Cardiac muscle cell (in vitro differentiated cells and primary cell): Measurements from ENCODE around the gene SYNJ1. TPM values are rescaled to one million over a fixed set of nuclear protein-coding genes. Genes with fewer than 3 reads are reported as not detected.
A peak's percentile ranks its signal among the peaks of the same experiment; 100 is the strongest.
"Not testable (repeated sequence)": the region's sequence is repeated elsewhere in the genome, so short reads cannot be mapped to it uniquely, and the experiment has no call there.

Experiments
- DNase-seq, 2 donors: peaks; one replicate each; pipeline versions ENCODE4 v3.0.0 to v3.0.0-alpha.2; 2010 to 2017; ENCODE audit warnings: low read depth in 1 of 2, low spot score in 1 of 2
- H3K27ac ChIP-seq: fragments of 200-600 bp; sonication (generic); 2 replicates; pipeline ENCODE4 v1.5.1; 2016
- H3K27me3 ChIP-seq: fragments of 200-600 bp; sonication (generic); 2 replicates; pipeline ENCODE4 v1.6.0; 2016; ENCODE audit warnings: control low read depth
- H3K36me3 ChIP-seq: fragments of 200-600 bp; sonication (generic); 2 replicates; pipeline ENCODE4 v1.5.1; 2016; ENCODE audit warnings: control low read depth
- H3K4me1 ChIP-seq: fragments of 200-600 bp; sonication (generic); 2 replicates; pipeline ENCODE4 v1.8.1; 2017; ENCODE audit warnings: low read depth, mild to moderate bottlenecking, mixed run types
- H3K4me3 ChIP-seq: fragments of 200-600 bp; sonication (generic); 2 replicates; pipeline ENCODE4 v1.5.1; 2016; ENCODE audit warnings: mild to moderate bottlenecking
- H3K9me3 ChIP-seq: fragments of 200-600 bp; sonication (generic); 2 replicates; pipeline ENCODE4 v1.5.1; 2017; ENCODE audit warnings: low read depth, mild to moderate bottlenecking, control low read depth
- polyA plus RNA-seq: library from polyadenylated mRNA; unstranded; fragments of >200 nt; fragmentation: Nextera tagmentation; extraction: Ambion mirVana; gene quantifications from 2 replicates; pipeline ENCODE4 v1.2.1, GENCODE V29; 2016
- total RNA-seq: library from RNA; depleted of rRNA; stranded (reverse); fragments of >200 nt; gene quantifications from 2 replicates; pipeline ENCODE4 v1.2.3, GENCODE V29; 2016
- TF ChIP-seq, protein P1 (sequence below): IDR thresholded peaks from 2 replicates; pipeline ENCODE4 v1.5.1; 2012; ENCODE audit warnings: low read depth, mild to moderate bottlenecking, low read length

SYNJ1 gene
- total RNA-seq (6.0 and 10.0 TPM in 2 replicates), polyA plus RNA-seq (5.9 and 8.6 TPM in 2 replicates)

DNA sequence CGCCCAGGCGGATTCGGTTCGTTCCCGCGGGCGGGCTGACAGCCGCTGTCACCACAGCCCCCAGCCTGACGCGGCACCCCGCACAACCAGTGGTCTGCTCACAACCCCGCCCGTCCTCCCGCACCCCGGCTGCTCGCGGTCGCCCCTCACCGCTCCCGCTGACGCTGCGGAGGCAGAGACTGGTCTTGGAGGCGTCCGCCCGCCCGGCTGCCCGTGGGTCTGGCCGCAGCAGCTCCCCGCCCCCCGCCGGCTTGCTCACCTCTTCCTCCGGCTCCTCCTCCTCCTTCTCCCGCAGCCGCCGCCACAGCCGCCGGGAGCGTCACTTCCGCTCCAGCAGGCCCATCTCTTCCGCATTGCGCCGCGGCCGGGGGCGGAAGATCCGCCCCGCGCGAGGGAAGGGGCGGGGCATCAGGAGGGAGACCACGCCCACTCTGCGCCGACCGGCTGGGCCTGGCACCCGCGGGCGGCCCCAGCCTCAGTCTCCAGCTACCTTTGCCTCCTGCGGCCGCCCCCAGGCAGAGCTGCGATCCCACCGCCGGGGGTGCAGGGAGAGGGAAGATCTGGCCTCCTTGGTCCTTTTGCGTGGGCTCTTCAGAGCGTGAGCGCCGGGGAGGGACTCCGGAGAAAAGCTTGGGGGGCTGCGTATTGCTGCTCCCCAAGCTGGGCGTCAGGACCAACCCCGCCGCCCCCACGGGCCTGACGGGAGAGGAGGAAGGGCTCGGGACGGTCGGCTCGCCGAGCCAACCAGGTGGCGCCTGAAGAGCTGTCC is at the start of gene SYNJ1:
Gene SYNJ1, minus strand, starts transcription at position 327 of the 769 bp plus-strand sequence. CDS start 1,118 bp downstream, outside the sequence.
- H3K4me3 ChIP-seq, result peak within 1 kb of the TSS; percentile 97
- H3K9me3 ChIP-seq, result no peaks in the 10 kb centered on the region
- H3K27ac ChIP-seq, result peak within 1 kb of the TSS; percentile 88
- peak; percentile 97 for DNase-seq
- TF ChIP-seq, protein P1, sequence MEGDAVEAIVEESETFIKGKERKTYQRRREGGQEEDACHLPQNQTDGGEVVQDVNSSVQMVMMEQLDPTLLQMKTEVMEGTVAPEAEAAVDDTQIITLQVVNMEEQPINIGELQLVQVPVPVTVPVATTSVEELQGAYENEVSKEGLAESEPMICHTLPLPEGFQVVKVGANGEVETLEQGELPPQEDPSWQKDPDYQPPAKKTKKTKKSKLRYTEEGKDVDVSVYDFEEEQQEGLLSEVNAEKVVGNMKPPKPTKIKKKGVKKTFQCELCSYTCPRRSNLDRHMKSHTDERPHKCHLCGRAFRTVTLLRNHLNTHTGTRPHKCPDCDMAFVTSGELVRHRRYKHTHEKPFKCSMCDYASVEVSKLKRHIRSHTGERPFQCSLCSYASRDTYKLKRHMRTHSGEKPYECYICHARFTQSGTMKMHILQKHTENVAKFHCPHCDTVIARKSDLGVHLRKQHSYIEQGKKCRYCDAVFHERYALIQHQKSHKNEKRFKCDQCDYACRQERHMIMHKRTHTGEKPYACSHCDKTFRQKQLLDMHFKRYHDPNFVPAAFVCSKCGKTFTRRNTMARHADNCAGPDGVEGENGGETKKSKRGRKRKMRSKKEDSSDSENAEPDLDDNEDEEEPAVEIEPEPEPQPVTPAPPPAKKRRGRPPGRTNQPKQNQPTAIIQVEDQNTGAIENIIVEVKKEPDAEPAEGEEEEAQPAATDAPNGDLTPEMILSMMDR, result no peak
- peaks cover under 1% of the 10 kb centered on the region for H3K36me3 ChIP-seq
- H3K4me1 ChIP-seq, result peaks cover 4% of the 10 kb centered on the region
- no peaks in the 10 kb centered on the region for H3K27me3 ChIP-seq

DNA sequence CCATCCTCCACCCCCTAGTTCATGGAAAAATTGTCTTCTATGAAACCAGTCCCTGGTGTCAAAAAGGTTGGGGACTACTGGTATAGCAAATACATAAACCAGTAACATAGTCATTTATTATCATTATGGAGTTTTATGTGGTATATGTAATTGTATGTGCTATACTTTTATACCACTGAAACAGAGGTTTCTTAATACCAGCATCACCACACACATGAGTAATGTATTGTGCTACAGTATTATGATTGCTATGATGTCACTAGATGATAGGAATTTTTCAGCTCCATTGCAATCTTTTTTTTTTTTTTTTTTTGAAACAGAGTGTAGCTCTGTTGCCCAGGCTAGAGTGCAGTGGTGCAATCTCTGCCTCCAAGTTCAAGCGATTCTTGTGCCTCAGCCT is 49.5 kb upstream of the SYNJ1 start:
- H3K27me3 ChIP-seq, result no peaks in the 10 kb centered on the region
- H3K9me3 ChIP-seq, result no peaks in the 10 kb centered on the region
- H3K4me3 ChIP-seq, result no peak overlapping the region
- H3K36me3 ChIP-seq, result no peaks in the 10 kb centered on the region
- TF ChIP-seq, protein P1, result no peak
- DNase-seq, result no peak
- no peak overlapping the region for H3K27ac ChIP-seq
- H3K4me1 ChIP-seq, result no peaks in the 10 kb centered on the region

DNA sequence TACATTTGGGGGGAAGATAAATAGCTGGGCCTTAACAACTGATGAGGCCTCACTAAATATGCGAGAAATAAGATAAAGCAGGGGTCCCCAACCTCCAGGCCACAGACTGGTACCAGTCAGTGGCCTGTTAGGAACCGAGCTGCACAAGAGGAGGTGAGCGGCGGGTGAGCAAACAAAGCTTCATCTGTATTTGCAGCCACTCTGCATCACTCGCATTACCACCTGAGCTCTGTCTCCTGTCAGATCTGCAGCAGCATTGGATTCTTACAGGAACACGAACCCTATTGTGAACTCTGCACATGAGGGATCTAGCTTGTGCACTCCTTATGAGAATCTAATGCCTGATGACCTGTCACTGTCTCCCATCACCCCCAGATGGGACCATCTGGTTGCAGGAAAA is 48.9 kb upstream of the SYNJ1 start:
- Histone ChIP-seq H3K9me3 (no peaks in the 10 kb centered on the region), H3K4me3 (no peak overlapping the region), H3K27ac (no peak overlapping the region), H3K27me3 (no peaks in the 10 kb centered on the region), H3K4me1 (no peaks in the 10 kb centered on the region), H3K36me3 (no peaks in the 10 kb centered on the region)
- TF ChIP-seq, protein P1, result no peak
- no peak for DNase-seq

DNA sequence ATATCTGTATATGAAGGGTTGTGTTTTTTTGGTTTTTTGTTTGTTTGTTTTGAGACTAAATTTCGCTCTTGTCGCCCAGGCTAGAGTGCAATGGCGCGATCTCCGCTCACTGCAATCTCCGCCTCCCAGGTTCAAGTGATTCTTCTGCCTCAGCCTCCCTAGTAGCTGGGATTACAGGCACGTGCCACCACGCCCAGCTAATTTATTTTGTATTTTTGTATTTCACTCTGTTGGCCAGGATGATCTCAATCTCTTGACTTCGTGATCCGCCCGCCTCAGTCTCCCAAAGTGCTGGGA is 45.2 kb upstream of the SYNJ1 start:
- not testable (repeated sequence) for H3K36me3 ChIP-seq, H3K4me3 ChIP-seq, H3K27ac ChIP-seq, DNase-seq, H3K9me3 ChIP-seq, H3K27me3 ChIP-seq
- H3K4me1 ChIP-seq, result peaks cover 15% of the 10 kb centered on the region

- peak overlapping the region; percentile 70 for H3K27ac ChIP-seq
- DNase-seq, result peak; percentile 13 to 24
- no peaks in the 10 kb centered on the region for H3K27me3 ChIP-seq
- TF ChIP-seq, protein P1, result no peak
- no peaks in the 10 kb centered on the region for H3K9me3 ChIP-seq
- peaks cover 15% of the 10 kb centered on the region for H3K4me1 ChIP-seq
- H3K36me3 ChIP-seq, result no peaks in the 10 kb centered on the region
- H3K4me3 ChIP-seq, result peak overlapping the region; percentile 52
Observed at GRCh38 chr21:32772281-32773047, 44.7 kb upstream of the SYNJ1 start.
